NCI-H774 (cell line): Measurements from ENCODE around the gene FMNL2.
A peak's percentile ranks its signal among the peaks of the same experiment; 100 is the strongest.
"Not testable (repeated sequence)": the region's sequence is repeated elsewhere in the genome, so short reads cannot be mapped to it uniquely, and the experiment has no call there.

Experiments
- DNase-seq: peaks from one replicate; lab custom pipeline; 2025; lab: John Stamatoyannopoulos, UW

FMNL2 gene

GRCh38 chr2:152335016-152335725 lies at the start of gene FMNL2:
Gene FMNL2 (plus strand): TSS chr2:152335174.
- peak; percentile 64 for DNase-seq

- no peak for DNase-seq
These were observed 42.0 kb upstream of the FMNL2 start for GRCh38 chr2:152292991-152293390.

GRCh38 chr2:152297715-152298114 lies 37.3 kb upstream of the FMNL2 start:
- no peak for DNase-seq

- peak; percentile 6 for DNase-seq
These were observed 36.2 kb upstream of the FMNL2 start for GRCh38 chr2:152298754-152299153.

- DNase-seq, result no peak
These were observed 33.8 kb upstream of the FMNL2 start for GRCh38 chr2:152301131-152301530.

- DNase-seq, result no peak
These were observed 31.0 kb upstream of the FMNL2 start for GRCh38 chr2:152303951-152304350.

- DNase-seq, result no peak
These were observed 30.1 kb upstream of the FMNL2 start for GRCh38 chr2:152304836-152305235.

- DNase-seq, result no peak
These were observed 27.1 kb upstream of the FMNL2 start for GRCh38 chr2:152307863-152308262.

GRCh38 chr2:152309352-152310214 lies 25.4 kb upstream of the FMNL2 start:
- DNase-seq, result no peak

- DNase-seq, result no peak
These were observed 15.0 kb upstream of the FMNL2 start for GRCh38 chr2:152319822-152320570.

- DNase-seq, result no peak
These were observed 14.2 kb upstream of the FMNL2 start for GRCh38 chr2:152320814-152321213.

- DNase-seq, result no peak
These were observed 12.8 kb upstream of the FMNL2 start for GRCh38 chr2:152322222-152322621.

- DNase-seq, result not testable (repeated sequence)
These were observed 9.8 kb upstream of the FMNL2 start for GRCh38 chr2:152325126-152325525.

- no peak for DNase-seq
These were observed 8.3 kb upstream of the FMNL2 start for GRCh38 chr2:152326710-152327109.

- no peak for DNase-seq
These were observed 7.0 kb upstream of the FMNL2 start for GRCh38 chr2:152328013-152328412.

- no peak for DNase-seq
These were observed 4.6 kb upstream of the FMNL2 start for GRCh38 chr2:152330235-152330866.

GRCh38 chr2:152334701-152335015 lies 316 bp upstream of the FMNL2 start:
- DNase-seq, result no peak

- no peak for DNase-seq
These were observed 748 bp downstream of the FMNL2 start for GRCh38 chr2:152335726-152336118.

- no peak for DNase-seq
These were observed 1.3 kb downstream of the FMNL2 start for GRCh38 chr2:152336119-152336853.

GRCh38 chr2:152336854-152337510 lies 2.0 kb downstream of the FMNL2 start:
- DNase-seq, result no peak

- DNase-seq, result no peak
These were observed 2.5 kb downstream of the FMNL2 start for GRCh38 chr2:152337511-152337903.
